Smooth muscle cell of the brain vasculature (primary cell): Measurements from ENCODE around the gene ATP6V1E1.

Source experiments
- DNase-seq: peaks from one replicate; pipeline ENCODE4 v3.0.0-alpha.2; 2012; ENCODE audit warnings: low read depth, low spot score

Gene ATP6V1E1

DNA sequence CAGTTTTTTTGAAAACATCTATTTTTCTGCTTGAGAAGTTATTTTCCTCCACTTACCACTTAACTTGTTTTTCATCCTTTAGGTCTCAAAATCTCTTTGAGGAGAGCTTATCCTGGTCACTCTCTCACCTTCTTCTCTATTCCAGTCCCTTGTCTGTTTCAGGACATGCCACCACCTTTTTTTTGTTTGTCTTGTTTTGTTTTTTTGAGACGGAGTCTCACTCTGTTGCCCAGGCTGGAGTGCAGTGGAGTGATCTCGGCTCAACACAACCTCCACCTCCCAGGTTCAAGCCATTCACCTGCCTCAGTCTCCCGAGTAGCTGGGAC, 5.4 kb upstream of the ATP6V1E1 start:
- DNase-seq, result no peak

DNA sequence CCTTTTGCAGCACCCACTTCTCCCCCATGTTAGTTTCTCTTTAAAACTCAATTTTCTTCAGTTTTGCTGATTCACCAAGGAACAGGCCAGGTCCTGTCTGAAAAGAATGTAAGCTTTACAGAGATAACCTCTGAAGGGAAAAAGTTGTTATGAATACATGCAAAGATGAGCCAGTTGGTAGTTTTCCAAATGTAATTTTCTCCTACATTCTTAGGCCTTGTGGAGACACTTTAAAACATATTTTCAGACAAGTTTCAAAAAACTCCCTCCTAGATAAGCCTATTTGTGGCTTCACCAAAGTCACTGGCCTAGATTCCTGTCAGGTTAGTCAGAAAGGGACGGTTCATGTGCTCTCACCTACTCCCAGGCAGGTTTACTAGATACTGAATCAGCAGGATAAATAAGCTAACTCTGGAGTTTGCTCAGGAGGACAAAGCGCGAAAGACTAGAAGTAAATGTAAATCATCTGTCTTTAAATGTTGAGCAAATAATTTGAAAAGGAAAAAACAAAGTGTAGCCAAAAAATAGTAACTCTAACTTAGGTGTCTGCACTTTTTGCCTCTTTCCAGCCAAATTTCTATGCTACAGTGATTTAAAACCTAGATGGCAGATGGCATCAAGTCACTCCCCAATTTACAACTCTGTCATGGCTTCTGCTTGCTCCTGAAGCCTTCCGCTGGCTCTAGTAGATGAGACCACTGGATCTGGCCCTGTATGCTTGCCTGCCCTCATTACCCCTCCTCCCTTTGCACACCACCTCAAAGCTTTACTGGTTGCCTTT, 4.9 kb upstream of the ATP6V1E1 start:
- no peak for DNase-seq

DNA sequence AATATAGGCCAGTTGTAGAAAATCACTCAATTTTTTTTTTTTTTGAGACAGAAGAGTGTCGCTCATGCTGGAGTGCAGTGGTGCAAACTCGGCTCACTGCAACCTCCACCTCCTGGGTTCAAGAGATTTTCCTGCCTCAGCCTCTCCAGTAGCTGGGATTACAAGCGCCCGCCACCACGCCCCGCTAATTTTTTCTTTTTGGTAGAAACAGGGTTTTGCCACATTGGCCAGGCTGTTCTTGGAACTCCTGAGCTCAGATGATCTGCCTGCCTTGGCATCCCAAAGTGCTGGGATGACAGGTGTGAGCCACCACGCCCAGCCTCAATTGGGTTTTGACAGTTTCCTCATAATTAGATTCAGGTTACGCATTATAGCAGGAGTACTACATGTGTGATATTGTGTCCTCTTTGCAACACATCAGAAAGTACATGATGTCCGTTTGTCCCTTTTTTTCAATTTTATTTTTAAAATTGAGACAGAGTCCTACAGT, 2.6 kb upstream of the ATP6V1E1 start:
- no peak for DNase-seq

GRCh38 chr22:17629641-17630040, 1.1 kb upstream of the ATP6V1E1 start:
- DNase-seq, result no peak

GRCh38 chr22:17629173-17629489, 582 bp upstream of the ATP6V1E1 start:
- no peak for DNase-seq

DNA sequence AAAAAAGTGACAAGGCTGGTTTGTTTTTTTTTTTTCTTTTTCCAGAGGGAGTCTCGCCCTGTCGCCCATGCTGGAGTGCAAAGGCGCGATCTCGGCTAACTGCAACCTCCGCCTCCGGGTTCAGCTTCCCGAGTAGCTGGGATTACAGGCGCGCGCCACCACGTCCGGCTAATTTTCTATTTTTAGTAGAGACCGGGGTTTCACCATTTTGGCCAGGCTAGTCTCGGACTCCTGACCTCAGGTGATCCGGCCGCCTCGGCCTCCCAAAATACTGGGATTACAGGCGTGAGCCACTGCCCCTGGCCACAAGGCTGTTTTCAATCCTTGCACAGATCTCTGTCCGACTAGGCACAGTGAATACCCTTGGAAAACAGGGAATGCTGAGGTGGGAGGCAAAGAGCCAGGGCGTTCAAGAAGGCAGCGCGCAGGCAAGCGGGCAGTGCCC, 566 bp downstream of the ATP6V1E1 start:
- DNase-seq, result no peak

- no peak for DNase-seq
These were observed 15.3 kb downstream of the ATP6V1E1 start for GRCh38 chr22:17613280-17613679.

- no peak for DNase-seq
These were observed 16.5 kb downstream of the ATP6V1E1 start for GRCh38 chr22:17612057-17612456.

- no peak for DNase-seq
These were observed 20.5 kb downstream of the ATP6V1E1 start for GRCh38 chr22:17607891-17608521.

- DNase-seq, result no peak
These were observed 22.1 kb downstream of the ATP6V1E1 start for GRCh38 chr22:17606496-17606895.

DNA sequence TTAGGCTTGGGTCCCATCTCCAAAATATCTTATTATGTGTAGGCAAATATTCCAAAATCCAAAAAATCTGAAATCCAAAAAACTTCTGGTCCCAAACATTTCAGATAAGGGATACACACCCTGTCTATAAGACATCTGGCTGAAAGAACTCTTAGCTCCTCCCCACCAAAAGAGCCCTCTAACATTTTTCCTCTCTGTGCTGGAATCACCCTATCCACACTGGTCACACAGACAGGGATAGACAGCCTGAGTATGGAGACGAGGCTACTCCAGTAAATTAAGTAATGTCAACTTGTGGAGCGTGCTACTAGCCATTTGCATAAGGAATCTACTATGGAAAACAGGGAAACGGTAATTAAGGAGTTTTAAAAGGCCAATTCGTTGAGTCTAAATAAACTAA, 24.9 kb downstream of the ATP6V1E1 start:
- DNase-seq, result no peak

DNA sequence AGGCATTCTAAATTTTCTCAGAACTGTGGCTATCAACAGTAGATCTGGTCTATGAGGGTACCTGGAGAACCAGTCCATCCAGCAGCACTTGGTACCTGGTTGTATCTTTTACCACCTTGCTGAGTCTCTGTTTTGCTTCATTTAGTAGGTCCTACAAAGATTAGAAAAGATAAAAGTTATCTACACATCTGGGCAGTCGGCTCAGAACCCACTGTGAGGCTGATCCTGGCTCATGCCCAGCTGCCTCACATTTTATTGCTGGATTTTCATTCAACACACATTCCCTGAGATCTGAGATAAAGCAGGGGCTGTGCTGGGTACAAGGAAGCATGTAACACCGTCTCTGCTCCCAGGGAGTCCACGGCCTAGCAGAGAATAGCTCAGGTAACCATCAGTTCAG, 27.5 kb downstream of the ATP6V1E1 start:
- DNase-seq, result no peak

GRCh38 chr22:17598318-17598717, 30.2 kb downstream of the ATP6V1E1 start:
- DNase-seq, result no peak

GRCh38 chr22:17597217-17597616, 31.3 kb downstream of the ATP6V1E1 start:
- no peak for DNase-seq

DNA sequence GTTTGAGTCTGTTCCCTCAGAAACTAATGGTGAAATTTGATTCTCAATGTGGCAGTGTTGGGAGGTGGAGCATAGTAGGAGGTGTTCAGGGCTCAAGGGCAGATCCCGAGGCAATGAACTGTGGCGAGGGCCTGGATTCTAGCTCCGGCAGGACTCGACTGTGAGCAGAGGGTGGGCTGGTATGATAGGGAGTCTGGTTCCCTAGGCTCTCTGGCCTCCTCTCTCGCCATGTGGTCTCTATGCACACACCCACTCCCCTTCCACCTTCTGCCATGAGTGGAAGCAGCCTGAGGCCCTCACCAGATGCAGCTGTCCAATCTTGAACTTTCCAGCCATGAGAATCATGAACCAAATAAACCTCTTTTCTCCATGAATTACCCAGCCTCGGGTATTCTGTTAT, 32.3 kb downstream of the ATP6V1E1 start:
- no peak for DNase-seq

DNA sequence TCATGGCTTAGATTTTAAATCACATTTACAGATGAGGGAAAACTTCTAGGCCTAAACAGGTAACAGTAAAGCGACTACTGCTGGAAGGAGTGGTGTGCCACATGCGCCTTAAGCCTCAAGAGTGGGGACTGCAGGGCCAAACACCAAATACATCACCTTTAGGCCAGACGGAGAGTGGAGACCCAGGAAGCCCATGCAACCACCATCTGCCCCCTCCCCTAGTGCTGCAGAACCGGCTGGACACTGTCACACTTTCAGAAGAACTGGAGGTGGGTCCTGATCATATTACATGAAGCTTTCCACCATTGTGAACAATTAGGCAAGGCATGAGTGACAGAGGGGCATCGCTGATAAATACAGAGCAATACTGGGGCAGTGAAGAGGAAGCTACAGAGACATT, 36.3 kb downstream of the ATP6V1E1 start:
- no peak for DNase-seq

DNA sequence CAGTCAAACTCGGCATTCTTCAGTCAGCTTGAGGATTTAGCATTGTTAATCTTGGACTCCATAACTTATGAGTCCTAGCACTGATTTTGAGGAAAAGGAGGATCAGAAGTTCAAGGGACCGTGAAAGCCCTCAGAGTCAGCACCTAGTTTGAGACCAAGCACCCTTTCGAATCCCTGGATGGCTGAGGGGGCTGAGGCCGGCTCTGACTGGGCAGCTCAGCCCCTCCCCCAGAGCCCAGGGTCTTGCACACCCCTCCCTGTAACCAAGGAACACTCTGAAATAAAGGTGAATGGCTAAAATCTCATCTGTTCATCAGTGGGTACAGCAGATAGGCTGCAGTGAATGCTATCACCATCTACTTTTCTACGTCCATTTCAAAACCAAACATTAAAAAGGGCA, 38.0 kb downstream of the ATP6V1E1 start:
- DNase-seq, result no peak

- no peak for DNase-seq
These were observed 38.7 kb downstream of the ATP6V1E1 start for GRCh38 chr22:17589810-17590375.

- no peak for DNase-seq
These were observed 39.9 kb downstream of the ATP6V1E1 start for GRCh38 chr22:17588606-17589005.

DNA sequence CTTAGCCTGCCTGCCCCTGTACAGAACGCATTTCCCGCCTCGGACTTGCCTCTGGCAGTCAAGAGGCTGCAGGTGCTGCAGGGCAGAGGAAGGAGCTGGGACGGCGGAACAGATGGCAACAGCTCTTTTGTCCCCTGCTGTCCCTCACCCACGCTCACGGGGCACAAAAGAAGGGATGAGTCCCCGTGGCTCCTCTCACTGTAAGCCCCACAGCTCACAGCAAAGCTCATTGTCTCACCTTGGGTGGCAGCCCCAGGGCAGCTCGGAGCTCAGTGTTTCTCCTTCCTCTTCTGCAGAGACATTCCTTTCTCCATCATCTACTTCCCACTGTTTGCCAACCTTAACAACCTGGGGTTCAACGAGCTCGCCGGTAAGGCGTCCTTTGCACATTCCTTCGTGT, 40.9 kb downstream of the ATP6V1E1 start:
- no peak for DNase-seq

DNA sequence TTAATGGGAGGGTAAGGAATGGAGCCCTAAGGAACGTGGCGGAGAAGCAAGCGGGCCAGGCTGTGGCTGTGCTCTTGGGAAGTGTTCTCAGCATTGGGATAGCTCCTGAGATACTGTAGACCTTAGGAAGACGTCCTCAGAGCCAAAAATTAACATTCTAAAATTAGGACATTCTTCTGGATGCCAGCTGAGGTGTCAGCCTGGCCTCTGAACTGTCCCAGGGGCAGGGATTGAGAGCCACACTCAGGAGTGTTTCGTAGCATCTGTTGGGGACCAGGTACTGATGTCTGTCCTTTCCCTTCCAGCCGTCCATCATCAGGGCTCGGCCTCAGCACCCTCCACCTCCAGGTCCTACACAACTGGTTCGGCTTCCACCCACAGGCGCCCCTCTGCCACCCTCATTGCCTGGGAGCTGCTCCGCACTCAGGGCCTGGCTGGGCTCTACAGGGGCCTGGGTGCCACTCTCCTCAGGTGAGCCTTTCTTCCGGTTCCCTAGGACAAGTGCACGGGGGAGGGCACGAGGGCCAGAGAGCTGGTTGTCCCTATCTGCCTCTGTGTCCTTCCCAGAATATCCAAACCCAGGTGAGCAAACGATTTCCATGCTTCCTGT, 41.6 kb downstream of the ATP6V1E1 start:
- DNase-seq, result no peak

GRCh38 chr22:17583151-17583550, 45.4 kb downstream of the ATP6V1E1 start:
- no peak for DNase-seq

- no peak for DNase-seq
These were observed 46.9 kb downstream of the ATP6V1E1 start for GRCh38 chr22:17581631-17582030.
